ENCODE results near the gene IQGAP1.

DNA sequence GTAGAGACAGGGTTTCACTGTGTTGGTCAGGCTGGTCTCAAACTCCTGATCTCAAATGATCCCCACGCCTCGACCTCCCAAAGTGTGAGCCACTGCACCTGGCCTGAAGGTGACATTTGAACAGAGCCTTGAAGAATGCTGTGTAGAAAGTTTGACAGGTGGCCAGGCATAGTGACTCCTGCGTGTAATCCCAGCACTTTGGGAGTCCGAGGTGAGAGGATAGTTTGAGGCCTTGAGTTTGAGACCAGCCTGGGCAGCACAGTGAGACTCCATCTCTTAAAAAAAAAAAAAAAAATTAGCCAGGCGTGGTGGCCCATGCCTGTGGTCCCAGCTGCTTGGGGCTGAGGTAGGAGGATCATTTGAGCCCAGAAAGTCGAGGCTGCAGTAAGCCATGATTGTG lies 1.5 kb downstream of the IQGAP1 start:
- TF ChIP-seq, protein P1, sequence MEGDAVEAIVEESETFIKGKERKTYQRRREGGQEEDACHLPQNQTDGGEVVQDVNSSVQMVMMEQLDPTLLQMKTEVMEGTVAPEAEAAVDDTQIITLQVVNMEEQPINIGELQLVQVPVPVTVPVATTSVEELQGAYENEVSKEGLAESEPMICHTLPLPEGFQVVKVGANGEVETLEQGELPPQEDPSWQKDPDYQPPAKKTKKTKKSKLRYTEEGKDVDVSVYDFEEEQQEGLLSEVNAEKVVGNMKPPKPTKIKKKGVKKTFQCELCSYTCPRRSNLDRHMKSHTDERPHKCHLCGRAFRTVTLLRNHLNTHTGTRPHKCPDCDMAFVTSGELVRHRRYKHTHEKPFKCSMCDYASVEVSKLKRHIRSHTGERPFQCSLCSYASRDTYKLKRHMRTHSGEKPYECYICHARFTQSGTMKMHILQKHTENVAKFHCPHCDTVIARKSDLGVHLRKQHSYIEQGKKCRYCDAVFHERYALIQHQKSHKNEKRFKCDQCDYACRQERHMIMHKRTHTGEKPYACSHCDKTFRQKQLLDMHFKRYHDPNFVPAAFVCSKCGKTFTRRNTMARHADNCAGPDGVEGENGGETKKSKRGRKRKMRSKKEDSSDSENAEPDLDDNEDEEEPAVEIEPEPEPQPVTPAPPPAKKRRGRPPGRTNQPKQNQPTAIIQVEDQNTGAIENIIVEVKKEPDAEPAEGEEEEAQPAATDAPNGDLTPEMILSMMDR (IDR thresholded peaks at IDR 0.05 in 2 of 3, conservative IDR thresholded peaks at IDR 0.05 in 1 of 3; ENCODE audit: borderline replicate concordance in 1 of 3, insufficient read depth in 1 of 3, low read depth in 2 of 3, low read length in 2 of 3) = no peak
- TF ChIP-seq POLR2A (IDR thresholded peaks at IDR 0.05; ENCODE audit: borderline replicate concordance, extremely low read depth, insufficient read depth, insufficient read length) (no peak), FOSL1 (IDR thresholded peaks at IDR 0.05; ENCODE audit: low read depth) (no peak)
